ENCODE results near the gene CNTNAP2.
"Not testable (repeated sequence)": the region's sequence is repeated elsewhere in the genome, so short reads cannot be mapped to it uniquely, and the experiment has no call there.

Gene CNTNAP2

DNA sequence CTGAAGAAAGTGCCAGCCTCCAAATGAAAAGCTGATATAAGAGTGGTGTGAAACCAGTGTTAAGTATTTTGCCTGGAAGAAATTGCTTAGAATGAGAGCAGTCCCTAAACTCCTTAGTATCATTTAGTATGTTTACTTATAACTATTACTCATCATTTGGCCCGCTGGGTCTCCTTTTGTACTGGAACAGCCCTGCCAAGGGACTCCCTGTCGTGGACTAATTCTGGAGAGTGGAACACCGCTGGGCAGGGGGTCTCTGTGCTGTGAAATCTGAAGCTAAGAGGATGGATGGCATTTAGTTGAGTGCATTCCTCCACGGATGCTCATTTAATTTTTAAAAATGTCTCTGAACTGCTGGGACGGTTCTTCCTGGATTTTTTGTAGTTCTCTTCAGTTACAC is 1584.1 kb downstream of the CNTNAP2 start:
- no peak for DNase-seq

DNA sequence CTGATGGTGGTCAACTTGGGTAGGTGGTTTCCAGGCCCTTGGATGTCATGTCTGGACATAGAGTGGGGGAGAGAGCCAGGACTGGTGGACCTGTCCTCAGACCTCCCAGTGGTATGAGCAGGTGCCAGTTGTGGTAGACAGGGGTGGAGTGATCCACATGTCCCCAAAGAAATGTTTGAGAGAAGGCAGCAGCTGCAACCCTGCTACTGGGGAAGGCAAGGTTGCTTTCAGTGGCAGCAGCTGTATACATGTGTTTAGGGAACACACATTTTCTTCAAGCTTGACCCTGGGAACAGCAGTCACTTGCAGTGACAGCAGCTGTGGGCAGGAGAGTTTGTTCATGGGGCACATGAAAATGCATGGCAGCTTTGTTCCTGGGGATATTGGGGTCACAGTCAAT is 1591.3 kb downstream of the CNTNAP2 start:
- DNase-seq = no peak

DNA sequence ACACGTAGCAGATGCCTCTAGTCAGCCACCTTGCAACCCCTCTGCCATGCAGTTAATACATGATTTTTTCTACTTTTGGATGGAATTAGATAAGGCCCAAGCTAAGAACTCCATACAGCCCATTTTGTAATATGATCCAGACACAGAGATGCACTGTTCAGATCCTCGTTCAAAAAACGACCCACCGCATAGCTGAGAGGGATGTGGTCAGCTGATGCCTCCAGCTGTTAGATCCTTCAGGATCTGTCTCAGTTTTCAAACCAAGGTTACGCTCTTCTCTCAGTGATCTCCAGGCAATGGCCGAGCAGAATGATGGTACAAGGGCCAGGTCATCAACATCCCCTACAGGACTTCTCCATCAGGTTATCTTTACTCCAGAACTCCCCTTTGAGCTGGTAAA is 1592.3 kb downstream of the CNTNAP2 start:
- DNase-seq = no peak

DNA sequence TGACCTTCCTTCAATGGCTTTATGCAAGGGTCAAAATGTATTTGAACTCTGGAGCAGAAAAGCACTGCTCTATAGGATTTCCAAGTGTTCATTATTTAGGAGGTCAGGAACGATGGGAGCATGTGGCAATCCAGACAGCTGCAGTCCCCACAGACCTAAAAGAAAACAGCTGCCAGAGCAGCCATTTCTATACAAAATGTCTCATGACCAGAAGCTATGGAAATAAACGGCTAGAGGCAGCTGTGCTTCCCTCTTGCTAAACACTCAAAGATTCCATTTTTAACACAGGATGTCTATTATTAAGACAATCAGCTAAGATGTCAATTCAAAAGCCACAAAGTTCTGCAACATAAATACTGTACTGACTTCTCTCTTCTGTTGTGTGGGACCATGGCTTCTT is 1594.8 kb downstream of the CNTNAP2 start:
- DNase-seq = no peak

DNA sequence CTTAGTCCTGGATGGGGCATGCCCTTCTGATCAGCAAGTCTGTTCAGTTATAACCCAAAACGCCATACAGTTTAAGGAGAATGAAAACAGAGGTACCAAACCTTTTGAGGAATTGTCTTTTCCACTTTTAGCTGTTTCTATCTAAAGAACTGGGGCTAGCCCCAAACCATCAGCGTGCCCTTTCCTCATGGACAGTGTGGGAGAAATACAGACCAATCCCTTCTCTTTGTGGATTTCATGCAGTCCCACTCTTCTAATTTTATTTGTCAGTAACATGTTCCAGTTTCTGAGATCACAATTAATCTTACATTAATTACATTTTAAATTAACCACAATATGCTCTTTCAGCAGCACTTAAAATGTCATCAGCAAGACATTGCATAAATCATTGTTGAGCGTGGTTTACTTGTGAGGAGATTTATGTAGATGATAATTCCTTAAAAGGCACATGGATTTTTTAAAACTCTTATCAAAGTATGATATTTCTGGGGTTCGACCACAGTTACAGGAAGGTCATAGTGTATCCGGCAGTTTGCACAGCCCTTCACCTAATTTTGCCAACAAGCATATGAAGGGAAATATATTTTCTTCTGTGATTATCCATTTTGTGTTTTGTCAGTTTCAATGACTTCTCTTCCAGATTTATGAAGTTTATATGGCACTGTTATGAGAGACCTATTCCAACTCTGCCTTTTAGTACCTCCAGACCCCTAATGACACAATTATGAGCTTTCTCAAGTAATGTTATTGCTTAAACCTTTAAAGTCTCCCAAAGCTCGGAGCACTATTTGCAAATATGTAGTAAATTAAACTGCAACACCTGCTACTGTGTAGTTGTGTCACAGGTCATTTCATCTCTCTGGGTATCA is 1605.6 kb downstream of the CNTNAP2 start:
- no peak for DNase-seq

DNA sequence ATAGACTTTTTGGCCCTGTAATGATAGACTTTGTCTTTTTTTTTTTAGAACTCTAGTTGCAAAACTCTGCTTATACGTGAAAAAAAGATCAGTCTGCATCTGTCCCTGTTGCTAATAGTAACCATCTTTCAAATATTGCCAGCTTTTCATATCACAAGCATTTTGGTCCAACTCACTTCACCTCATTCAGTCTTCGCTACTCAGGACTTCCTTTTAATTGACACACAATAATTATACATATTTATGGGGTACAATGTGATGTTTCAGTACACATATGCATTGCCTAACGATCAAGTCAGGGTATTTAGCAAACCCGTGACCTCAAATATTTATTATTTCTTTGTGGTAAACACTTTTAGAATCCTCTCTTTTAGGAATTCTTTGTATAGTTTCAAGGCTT is 1606.9 kb downstream of the CNTNAP2 start:
- DNase-seq = no peak

DNA sequence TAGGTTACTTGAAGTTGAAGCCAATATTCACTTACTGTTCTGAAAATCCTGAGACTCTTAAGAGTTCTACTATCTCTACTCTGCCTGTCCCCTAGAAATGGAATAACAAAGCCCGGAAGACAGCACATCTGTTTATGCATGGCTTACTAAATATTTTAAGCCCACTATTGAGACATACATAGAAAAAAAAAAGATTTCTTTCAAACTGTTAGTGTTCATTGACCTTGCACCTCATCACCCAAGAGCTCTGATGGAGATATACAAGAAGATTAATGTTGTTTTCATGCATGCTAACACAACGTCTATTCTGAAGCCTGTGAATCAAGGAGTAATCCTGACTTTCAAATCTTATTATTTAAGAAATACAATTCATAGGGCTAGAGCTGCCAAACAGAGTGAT is 1614.7 kb downstream of the CNTNAP2 start:
- DNase-seq = no peak

DNA sequence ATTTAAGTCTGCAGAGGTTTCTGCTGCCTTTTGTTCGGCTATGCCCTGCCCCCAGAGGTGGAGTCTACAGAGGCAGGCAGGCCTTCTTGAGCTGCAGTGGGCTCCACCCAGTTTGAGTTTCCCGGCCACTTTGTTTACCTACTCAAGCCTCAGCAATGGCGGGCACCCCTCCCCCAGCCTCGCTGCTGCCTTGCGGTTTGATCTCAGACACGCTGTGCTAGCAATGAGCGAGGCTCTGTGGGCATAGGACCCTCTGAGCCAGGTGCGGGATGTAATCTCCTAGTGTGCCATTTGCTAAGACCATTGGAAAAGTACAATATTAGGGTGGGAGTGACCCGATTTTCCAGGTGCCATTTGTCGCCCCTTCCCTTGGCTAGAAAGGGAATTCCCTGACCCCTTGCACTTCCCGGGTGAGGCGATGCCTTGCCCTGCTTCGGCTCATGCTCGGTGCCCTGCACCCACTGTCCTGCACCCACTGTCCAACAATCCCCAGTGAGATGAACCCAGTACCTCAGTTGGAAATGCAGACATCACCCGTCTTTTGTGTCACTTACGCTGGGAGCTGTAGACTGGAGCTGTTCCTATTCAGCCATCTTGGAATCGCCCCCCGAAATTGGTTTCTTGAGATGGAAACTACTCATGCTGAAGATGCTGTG is 1621.1 kb downstream of the CNTNAP2 start:
- not testable (repeated sequence) for DNase-seq

DNA sequence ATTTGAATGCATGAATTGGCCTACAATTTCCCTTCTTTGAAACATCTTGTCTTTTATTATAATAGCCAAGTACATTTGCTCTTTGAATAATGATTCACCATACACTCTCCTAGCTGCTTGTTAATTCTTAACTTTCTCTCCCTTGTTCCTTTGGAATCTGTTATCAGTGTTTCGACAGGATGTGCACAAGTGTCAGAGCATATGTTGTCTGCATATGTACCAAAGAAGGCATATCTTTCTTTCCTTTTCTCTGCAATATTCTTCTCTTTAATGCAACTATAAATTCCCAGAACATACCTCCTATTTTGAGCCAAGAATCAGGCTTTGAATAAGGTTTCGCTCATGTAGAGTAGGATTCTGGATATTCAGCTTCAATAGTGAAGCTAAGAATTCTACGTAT is 1625.7 kb downstream of the CNTNAP2 start:
- no peak for DNase-seq

DNA sequence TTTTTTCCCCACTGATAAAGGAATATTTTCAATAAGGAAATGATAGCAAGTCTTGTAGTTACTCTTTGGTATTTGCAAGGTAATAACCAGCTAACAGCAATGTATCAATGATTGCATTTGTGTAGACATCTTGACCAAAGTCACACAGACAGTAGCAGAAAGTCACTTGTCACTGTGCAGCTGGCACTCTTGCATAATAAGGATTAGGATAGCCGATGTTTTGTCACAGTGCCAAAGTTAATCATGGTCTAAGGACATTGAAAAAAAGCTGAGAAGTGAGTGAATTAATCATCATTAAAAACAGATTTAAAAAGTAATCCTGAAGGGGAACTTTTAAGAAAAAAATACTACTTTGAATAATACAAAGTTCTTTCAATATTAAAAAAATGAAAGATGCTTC is 1639.7 kb downstream of the CNTNAP2 start:
- no peak for DNase-seq

DNA sequence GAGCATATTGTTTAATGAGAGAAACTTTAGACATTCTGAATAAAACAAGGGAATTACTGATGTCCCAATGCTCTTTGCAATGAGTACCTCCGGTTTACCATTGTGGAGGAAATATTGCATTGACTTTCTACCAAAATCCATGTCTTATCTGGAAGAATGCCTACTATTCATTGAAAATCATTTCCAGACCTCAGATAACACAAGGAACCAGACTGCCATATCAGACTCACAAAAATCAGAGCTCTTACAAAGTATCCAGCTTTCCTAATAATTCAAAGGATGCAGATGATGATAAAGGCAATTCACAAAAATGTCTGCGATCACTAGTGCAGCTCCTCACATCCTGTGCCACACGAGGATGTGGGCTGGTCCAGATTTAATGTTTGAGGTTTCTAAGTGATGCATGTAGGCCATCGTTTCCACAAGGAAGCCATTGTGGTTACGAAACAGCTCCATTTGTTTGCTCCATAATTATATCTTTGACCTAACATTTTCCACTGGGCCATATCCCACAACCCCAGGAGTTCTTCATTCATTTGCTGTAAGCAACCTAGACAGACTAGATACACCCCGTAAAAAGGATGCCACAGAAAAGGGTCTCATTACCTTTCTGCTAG is 1642.8 kb downstream of the CNTNAP2 start:
- DNase-seq = no peak

DNA sequence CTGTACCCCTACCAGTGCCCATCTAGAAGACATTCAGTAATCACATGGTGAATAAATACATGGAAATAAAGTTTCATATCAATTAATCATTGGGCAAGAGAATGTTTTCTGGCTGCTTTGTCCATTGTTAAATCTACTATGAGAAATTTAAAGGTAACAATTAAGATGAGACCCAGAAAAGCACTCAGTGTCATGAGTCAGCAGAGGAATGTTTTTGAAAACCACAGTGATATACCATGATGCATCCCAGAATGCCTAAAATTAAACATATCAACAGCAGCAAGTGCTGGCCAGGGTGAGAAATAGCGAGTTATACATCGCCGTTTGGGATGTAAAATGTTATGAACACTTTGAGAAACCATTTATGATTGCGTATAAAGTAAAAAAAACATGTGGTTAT is 1648.7 kb downstream of the CNTNAP2 start:
- no peak for DNase-seq

DNA sequence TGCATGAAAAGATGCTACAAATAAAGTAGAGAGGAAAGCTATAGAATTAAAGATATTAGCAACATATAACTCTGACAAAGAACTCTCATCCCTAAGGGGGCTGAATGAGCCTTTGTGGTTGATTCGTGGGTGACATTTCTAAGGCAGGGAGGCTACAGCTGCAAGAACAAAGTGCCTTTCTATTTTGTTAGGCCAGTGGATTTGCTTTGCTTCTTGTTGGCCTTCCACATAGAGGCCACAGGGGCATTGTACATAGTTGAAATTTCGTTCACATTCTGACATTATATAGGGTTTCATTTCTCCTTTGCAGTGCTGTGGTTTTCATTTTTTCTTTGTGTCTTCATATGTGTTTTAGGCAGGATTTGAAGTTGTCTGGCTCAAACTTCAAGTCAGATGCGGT is 1654.7 kb downstream of the CNTNAP2 start:
- DNase-seq = no peak

DNA sequence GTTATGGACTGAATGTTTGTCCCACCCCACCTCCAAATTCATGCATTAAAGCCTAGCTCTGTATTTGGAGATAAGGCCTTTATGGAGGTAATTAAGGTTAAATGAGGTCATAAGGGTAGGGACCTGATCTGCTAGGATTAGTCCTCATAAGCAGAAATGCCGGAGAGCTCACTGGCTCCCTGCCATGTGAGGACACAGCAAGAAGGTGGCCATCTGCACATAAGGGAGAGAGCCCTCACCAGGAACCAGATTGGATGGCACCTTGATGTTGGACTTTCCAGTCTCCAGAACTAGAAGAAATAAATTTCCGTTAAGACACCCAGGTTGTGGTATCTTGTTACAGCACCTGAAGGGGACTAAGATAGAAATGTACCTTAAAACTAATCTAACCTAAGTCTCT is 1657.9 kb downstream of the CNTNAP2 start:
- DNase-seq = no peak

DNA sequence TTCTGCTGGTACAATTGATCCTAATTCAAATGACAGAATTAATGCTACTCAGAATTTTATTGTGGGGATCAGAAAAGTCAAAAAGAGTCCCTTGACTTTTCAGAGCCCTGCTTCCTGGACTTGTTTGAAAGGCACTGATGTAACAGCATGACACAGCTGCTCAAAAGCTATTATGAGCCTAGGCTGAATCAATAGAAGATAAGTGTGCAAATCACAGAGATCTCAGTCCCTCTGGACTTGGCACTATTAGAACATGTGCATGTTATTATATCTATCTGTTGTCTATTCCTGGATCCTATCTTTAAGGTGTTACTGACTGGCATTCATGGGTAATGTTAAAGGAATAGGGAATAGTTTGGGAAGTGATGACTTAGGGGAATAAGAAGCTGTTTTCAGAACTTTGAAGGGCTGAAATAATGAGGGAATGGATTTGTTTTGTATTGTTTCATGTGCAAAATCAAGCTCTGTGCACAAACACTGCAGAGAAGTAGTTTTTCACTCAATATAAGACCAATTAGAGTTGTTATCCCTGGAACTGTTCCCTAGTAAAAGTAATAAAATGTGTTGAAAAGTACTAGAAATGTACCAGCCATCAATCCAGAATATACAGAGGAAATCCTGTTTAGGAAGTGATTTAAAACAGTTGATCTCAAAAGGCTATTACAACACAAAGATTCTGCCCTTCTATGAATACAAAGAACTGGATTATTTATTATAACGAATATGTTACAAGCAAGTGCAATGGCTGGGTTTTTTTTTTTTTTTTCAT is 1659.1 kb downstream of the CNTNAP2 start:
- no peak for DNase-seq

DNA sequence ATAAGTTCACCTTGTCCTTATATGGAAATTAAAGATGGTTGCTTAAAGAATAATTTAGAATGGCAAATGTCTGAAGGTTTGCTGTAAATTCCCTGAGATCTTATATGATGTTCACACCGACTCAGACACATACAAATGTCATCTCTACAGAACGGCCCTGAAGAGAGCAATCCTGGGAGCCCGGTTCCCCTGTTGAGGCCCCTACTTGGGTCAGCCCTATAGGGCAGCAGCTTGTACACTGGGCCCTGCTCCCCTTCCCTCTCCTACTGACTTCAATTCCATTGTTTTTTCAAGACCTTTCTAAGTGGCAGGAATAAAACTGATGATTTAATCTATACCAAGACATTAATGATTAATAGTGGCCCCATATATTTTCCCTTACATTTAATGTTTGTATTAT is 1660.7 kb downstream of the CNTNAP2 start:
- no peak for DNase-seq

DNA sequence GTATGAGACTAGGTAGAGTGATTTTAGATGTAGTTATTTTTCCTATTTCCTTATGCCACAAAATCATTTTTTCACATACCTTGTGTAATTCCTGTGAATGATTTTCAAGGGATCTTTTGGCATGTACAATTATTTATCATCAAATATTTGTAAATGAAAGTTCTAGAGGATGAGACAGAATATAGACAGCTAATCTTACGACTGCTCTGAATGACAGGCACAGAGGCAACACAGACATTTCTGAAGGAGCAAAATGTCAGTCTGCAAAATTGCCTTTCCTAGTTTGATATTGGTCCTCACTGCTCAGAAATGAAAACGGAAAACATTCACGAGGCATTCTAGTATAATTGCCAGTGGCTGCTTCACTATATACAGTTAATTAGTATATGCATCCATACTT is 1663.3 kb downstream of the CNTNAP2 start:
- no peak for DNase-seq

DNA sequence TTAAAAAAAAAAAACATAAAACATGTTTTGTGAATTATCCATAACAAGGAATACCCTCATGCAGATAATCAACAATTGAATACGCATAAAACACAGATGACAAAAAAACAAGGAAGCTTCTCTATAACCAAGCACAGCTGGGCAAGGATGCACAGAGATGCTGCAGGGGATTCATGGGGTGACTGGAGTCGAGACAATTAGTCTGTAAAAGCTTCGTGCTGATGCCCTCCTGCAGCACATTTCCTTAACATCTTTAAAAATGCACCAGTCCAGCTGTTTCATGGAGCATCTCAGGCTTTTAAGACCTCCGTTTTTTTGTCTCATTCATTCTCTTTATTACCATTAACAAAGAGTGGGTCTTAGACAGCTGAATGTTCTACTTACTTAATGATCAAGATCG is 1680.0 kb downstream of the CNTNAP2 start:
- no peak for DNase-seq

DNA sequence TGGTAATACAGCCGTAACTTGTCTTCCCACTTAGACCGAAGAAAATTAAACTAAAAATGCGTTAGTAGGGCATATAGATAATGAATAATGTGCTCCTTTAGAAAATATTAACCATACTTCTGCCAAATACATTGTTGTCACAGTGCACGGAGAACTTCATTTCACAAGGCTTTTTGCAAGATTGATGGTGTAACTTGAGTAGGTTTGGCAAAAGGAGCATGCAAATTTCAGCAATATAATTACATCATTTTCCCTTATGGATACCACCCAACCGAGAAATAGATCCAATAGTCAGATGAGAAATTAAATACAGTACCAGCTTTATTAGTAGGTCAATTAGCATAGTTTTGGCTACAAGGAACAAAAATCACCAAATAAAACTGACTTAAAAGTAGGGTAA is 1681.4 kb downstream of the CNTNAP2 start:
- DNase-seq = no peak

DNA sequence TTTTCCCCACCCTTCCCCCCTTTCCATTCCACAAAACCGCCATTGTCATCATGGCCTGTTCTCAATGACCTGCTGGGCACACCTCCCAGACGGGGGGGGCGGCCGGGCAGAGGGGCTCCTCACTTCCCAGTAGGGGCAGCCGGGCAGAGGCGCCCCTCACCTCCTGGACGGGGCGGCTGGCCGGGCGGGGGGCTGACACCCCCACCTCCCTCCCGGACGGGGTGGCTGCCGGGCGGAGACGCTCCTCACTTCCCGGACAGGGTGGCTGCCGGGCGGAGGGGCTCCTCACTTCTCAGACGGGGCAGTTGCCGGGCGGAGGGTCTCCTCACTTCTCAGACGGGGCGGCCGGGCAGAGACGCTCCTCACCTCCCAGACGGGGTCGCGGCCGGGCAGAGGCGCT is 1685.2 kb downstream of the CNTNAP2 start:
- not testable (repeated sequence) for DNase-seq

DNA sequence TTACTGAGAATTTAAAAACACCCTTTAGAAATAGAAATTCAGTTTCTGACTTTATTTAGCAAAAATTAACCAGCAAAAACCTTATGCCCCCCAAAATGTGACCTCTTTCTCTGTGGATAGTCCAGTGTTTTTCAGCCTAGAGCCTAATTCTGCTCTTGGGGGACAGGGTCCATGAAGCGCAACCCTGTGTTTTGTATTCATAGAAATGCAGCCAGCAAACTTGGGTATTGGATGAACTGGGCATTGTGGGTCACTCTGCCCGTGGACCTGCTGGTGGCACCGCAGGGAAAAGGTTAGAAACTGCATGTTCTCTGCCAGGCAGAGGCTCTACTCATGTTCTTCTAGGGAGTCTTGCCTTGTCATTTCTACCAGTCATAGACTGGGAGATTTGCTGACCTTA is 1686.5 kb downstream of the CNTNAP2 start:
- DNase-seq = no peak

DNA sequence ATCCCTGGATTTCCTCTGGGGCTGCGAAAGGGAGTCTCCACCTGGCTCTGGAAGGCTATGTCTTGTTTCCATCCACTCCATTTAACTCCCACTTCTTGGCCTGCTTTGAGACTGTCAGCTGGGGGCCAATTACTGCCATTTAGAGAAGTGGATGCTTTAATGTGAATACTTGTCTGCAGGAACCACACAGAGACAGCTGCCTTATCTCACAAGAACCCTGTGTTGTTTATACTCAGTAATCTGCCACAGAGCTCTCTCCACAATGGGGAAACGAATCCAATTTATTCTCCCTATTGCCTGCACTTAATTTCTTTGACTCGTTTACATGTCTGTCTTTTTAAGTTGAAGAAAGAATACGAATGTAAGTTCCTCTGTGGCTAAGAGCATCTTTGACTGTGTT is 1687.0 kb downstream of the CNTNAP2 start:
- DNase-seq = no peak

DNA sequence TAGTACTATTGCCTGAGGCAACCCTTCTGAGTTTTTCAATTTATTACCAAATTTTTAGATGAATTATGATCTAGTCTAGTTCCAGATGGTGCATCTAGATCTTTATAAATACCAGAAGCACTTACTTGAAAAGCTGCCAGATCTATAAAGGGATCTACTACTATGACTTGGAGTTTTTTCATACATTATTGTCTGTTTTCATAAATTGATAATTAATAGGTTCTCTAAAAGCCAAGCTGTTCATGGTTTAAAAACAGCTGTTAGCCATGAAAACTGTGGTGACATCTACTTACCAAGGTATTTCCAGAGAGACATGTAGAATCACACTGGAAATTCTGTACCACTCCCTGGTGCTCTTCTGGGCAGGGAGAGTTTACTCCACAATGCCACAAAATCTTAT is 1687.4 kb downstream of the CNTNAP2 start:
- DNase-seq = no peak

All from activated CD4-positive, CD25-positive, alpha-beta regulatory T cell (primary cell).